ENCODE data around the gene WDR4. TPM values are rescaled to one million over a fixed set of nuclear protein-coding genes. Genes with fewer than 3 reads are reported as not detected.
"Not testable (repeated sequence)": the region's sequence is repeated elsewhere in the genome, so short reads cannot be mapped to it uniquely, and the experiment has no call there.

WDR4 gene
- total RNA-seq, 1 experiment from 2014 or later, result 35.3 TPM

DNA sequence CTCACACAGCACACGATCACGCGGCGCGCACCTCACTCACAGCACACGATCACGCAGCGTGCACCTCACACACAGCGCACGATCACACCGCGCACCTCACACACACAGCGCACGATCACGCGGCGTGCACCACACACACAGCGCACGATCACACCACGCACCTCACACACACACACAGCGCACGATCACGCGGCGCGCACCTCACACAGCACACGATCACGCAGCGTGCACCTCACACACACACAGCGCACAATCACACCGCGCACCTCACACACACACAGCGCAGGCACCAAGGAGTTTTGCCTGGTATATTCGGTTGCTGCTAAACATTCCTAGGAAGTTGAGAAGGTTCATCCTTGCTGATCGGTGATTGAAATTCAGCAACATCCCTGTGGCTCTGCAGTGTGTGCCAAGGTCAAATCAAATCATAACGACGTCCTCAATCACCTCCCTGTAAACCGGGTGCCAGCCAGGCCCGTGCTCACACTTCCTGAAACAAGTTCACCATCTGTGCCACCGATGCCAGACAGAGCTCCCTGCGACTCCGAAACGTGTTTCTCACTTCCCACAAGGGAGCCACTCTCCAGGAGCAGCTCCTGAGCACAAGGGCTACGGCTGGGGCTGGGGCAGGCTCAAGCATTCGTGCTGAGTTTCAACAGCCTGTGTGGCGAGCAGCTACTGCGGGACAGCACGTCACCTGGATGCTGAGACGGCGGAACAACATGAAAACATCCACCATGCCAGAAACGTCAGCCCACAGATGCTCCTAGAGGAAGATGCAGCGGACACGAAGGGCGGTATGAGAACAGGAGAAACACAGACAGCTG lies 30.2 kb downstream of the WDR4 start:
- Histone ChIP-seq H4K20me1 (ENCODE audit: low read length) (peaks cover 15% of the 10 kb centered on the region), H3K27ac (ENCODE audit: low read length) (no peak overlapping the region), H3F3A (ENCODE audit: low read length, unreplicated experiment) (no peaks in the 10 kb centered on the region), H3K27me3 (ENCODE audit: low read length) (no peaks in the 10 kb centered on the region), H3K4me1 (ENCODE audit: insufficient read depth, low read length) (no peaks in the 10 kb centered on the region), H3K79me2 (ENCODE audit: low read length) (peaks cover 40% of the 10 kb centered on the region), H3K9ac (ENCODE audit: low read length) (no peak overlapping the region), H2AFZ (ENCODE audit: low read length) (no peak overlapping the region), H3K4me2 (ENCODE audit: low read length) (no peak overlapping the region), H3K9me3 (ENCODE audit: low read length) (no peaks in the 10 kb centered on the region), H3K36me3 (ENCODE audit: low read depth, low read length) (peaks cover 70% of the 10 kb centered on the region), H3K4me3 (ENCODE audit: low read length) (no peak overlapping the region), H3K9me2 (replicated peaks; ENCODE audit: low read length) (no peaks in the 10 kb centered on the region)
- TF ChIP-seq EZH2 (IDR thresholded peaks at IDR 0.05; ENCODE audit: low read length, unreplicated experiment) (no peak), EZH2phosphoT487 (IDR thresholded peaks at IDR 0.05; ENCODE audit: borderline replicate concordance, low read length) (no peak)
- TF ChIP-seq, protein P1, sequence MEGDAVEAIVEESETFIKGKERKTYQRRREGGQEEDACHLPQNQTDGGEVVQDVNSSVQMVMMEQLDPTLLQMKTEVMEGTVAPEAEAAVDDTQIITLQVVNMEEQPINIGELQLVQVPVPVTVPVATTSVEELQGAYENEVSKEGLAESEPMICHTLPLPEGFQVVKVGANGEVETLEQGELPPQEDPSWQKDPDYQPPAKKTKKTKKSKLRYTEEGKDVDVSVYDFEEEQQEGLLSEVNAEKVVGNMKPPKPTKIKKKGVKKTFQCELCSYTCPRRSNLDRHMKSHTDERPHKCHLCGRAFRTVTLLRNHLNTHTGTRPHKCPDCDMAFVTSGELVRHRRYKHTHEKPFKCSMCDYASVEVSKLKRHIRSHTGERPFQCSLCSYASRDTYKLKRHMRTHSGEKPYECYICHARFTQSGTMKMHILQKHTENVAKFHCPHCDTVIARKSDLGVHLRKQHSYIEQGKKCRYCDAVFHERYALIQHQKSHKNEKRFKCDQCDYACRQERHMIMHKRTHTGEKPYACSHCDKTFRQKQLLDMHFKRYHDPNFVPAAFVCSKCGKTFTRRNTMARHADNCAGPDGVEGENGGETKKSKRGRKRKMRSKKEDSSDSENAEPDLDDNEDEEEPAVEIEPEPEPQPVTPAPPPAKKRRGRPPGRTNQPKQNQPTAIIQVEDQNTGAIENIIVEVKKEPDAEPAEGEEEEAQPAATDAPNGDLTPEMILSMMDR (conservative IDR thresholded peaks at IDR 0.05; ENCODE audit: low read depth, low read length), result no peak
- ATAC-seq, result no peak
- no TSS peak for BruUV-seq (replicated peaks)
- CTCF ChIA-PET, result no interaction called here
- POLR2A ChIA-PET (ENCODE audit: unreplicated experiment), result no interaction called here
- intact Hi-C loops (cut with micrococcal nuclease), result no loop called here
- DNase-seq, result no peak

DNA sequence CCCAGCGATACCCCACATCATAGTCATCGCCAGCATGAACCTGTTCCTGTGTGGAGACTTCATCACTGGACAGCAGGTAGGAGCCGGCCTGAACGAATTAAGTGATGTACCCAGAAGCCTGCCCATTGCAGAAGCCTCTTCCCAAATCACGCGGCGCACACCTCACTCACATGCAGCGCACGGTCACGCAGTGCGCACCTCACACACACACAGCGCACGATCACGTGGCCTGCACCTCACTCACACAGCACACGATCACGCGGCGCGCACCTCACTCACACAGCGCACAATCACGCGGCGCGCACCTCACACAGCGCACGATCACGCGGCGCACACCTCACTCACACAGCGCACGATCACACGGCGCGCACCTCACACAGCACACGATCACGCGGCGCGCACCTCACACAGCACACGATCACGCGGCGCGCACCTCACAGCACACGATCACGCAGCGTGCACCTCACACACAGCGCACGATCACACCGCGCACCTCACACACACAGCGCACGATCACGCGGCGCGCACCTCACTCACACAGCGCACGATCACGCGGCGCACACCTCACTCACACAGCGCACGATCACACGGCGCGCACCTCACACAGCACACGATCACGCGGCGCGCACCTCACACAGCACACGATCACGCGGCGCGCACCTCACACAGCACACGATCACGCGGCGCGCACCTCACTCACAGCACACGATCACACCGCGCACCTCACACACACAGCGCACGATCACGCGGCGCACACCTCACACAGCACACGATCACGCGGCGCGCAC lies 31.0 kb downstream of the WDR4 start:
- H3K9ac ChIP-seq (ENCODE audit: low read length); H3K4me3 ChIP-seq (ENCODE audit: low read length); H3K4me2 ChIP-seq (ENCODE audit: low read length); H2AFZ ChIP-seq (ENCODE audit: low read length); H3F3A ChIP-seq (ENCODE audit: low read length, unreplicated experiment); H3K27ac ChIP-seq (ENCODE audit: low read length); CTCF ChIA-PET; H3K27me3 ChIP-seq (ENCODE audit: low read length); DNase-seq; BruUV-seq (replicated peaks); H3K9me3 ChIP-seq (ENCODE audit: low read length); intact Hi-C loops (cut with micrococcal nuclease); ATAC-seq; H3K9me2 ChIP-seq (replicated peaks; ENCODE audit: low read length); POLR2A ChIA-PET (ENCODE audit: unreplicated experiment); H3K4me1 ChIP-seq (ENCODE audit: insufficient read depth, low read length): not testable (repeated sequence)
- peaks cover 19% of the 10 kb centered on the region for H4K20me1 ChIP-seq (ENCODE audit: low read length)
- peaks cover 46% of the 10 kb centered on the region for H3K79me2 ChIP-seq (ENCODE audit: low read length)
- H3K36me3 ChIP-seq (ENCODE audit: low read depth, low read length), result peaks cover 67% of the 10 kb centered on the region

DNA sequence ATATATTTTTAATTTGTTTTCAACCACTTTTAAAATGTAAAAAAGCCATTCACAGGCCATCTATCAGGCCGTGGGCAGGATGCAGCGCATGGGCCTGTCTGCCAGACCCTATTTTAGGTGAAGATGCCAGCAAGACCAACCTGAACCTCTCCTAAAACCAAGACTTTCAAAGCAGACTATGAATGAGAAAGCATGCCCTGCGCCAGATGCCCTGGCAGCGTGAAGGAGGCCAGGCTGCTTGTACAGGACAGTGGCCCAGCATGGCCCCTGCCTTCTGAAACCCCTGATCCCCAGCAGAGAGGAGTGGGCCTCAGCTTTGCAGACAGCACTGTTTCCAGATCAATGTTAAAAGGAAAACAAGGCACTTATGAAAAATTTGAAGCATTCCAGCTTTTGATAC lies 31.6 kb downstream of the WDR4 start:
- Histone ChIP-seq H3K4me3 (ENCODE audit: low read length) (no peak overlapping the region), H3K79me2 (ENCODE audit: low read length) (peaks cover 49% of the 10 kb centered on the region), H2AFZ (ENCODE audit: low read length) (no peak overlapping the region), H3K27me3 (ENCODE audit: low read length) (no peaks in the 10 kb centered on the region), H4K20me1 (ENCODE audit: low read length) (peaks cover 22% of the 10 kb centered on the region), H3K4me1 (ENCODE audit: insufficient read depth, low read length) (no peaks in the 10 kb centered on the region), H3F3A (ENCODE audit: low read length, unreplicated experiment) (no peaks in the 10 kb centered on the region), H3K9ac (ENCODE audit: low read length) (no peak overlapping the region), H3K36me3 (ENCODE audit: low read depth, low read length) (peaks cover 66% of the 10 kb centered on the region), H3K9me2 (replicated peaks; ENCODE audit: low read length) (no peaks in the 10 kb centered on the region), H3K9me3 (ENCODE audit: low read length) (no peaks in the 10 kb centered on the region), H3K27ac (ENCODE audit: low read length) (no peak overlapping the region), H3K4me2 (ENCODE audit: low read length) (no peak overlapping the region)
- no TSS peak for BruUV-seq (replicated peaks)
- intact Hi-C loops (cut with micrococcal nuclease), result no loop called here
- POLR2A ChIA-PET (ENCODE audit: unreplicated experiment), result no interaction called here
- DNase-seq (no peak), ATAC-seq (no peak)
- CTCF ChIA-PET, result no interaction called here
- no peak for TF ChIP-seq EZH2phosphoT487 (IDR thresholded peaks at IDR 0.05; ENCODE audit: borderline replicate concordance, low read length)
- TF ChIP-seq EZH2 (IDR thresholded peaks at IDR 0.05; ENCODE audit: low read length, unreplicated experiment), result no peak
- TF ChIP-seq, protein P1 (conservative IDR thresholded peaks at IDR 0.05; ENCODE audit: low read depth, low read length), result no peak

Measured in PC-3 (cell line).